ENCODE results near the gene TMEM243. TPM values are rescaled to one million over a fixed set of nuclear protein-coding genes. Genes with fewer than 3 reads are reported as not detected.

TMEM243 gene
- total RNA-seq, 1 donor = 157 TPM

DNA sequence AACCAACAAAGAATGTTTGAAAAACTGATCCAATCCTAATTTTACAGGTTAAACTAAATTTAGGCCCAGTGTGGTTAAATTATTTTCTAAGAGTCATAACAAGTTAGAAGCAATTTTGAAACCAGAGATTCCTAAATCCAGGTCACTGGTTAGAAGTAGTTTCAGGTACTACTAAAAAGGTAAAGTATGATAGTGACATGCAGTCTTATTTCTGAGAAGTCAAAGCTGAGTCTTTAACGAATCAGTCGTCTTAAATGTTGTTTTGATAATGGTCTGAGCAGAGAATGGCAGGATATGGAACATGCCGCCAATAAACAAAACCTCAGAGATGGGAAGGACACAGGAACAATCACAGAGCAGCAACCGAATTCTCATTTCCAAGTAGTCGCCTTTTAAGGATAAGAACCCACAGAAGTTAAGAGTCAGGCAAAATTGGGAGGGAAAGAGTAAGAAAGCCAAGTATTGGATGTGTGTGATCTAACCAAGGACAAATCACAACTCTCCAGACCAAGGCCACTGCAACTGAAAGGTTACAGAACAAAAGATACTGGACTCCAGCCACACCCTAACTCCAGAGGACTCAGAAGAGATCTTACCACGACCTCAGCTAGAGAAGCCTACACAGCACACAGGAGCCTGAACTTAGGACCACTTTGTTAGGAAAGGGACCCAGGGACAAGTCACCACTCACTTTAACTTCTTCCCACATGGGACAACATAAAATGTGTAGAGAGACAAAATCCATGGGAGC lies 19.7 kb downstream of the TMEM243 start:
- Histone ChIP-seq H3K4me1 (ENCODE audit: insufficient read depth, low read length) (peaks cover 6% of the 10 kb centered on the region), H3K4me3 (ENCODE audit: low read length) (no peak overlapping the region), H3K9me3 (ENCODE audit: low read depth, low read length) (peaks cover 3% of the 10 kb centered on the region), H3K27me3 (ENCODE audit: insufficient read depth, low read length) (no peaks in the 10 kb centered on the region)

DNA sequence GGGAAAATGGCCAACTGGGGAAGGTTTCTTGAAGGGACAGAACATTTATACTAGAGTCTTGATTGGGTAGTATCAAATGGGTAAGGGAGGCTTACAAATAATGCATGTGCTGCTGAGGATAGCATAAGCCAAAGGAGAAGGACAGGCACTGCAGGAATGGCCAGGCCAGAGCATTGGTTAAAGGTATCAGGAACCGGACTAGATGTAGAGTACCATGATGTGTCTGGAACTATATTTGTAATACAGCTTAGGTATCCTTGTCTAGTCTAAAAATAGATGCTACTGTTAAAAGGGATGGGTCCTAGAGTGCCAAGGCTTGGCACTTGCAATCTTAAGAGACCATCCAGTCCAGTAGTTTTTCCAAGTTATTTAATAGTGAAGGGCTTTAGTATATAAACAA lies 20.3 kb downstream of the TMEM243 start:
- Histone ChIP-seq H3K4me1 (ENCODE audit: insufficient read depth, low read length) (peaks cover 6% of the 10 kb centered on the region), H3K9me3 (ENCODE audit: low read depth, low read length) (peaks cover 3% of the 10 kb centered on the region), H3K27me3 (ENCODE audit: insufficient read depth, low read length) (no peaks in the 10 kb centered on the region), H3K4me3 (ENCODE audit: low read length) (no peak overlapping the region)

DNA sequence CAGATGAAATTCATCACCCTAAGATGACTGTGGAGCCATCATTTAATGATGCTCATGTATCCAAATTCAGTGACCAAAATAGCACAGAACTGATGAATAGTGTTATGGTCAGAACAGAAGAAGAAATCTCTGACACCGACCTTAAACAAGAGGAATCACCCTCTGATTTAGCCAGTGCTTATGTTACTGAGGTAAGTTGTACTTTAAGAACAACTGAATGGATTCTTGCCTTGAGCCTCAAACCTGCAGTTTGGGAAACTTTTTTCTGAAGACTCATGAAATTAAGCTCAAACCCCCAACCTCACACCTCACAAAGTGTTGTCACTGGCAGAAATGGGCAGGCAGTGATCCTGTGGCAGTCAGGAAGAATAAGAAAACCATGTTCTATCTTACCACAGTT lies 25.6 kb downstream of the TMEM243 start:
- no peaks in the 10 kb centered on the region for H3K27me3 ChIP-seq (ENCODE audit: insufficient read depth, low read length)
- no peaks in the 10 kb centered on the region for H3K9me3 ChIP-seq (ENCODE audit: low read depth, low read length)
- H3K4me3 ChIP-seq (ENCODE audit: low read length) = no peak overlapping the region
- no peaks in the 10 kb centered on the region for H3K4me1 ChIP-seq (ENCODE audit: insufficient read depth, low read length)

DNA sequence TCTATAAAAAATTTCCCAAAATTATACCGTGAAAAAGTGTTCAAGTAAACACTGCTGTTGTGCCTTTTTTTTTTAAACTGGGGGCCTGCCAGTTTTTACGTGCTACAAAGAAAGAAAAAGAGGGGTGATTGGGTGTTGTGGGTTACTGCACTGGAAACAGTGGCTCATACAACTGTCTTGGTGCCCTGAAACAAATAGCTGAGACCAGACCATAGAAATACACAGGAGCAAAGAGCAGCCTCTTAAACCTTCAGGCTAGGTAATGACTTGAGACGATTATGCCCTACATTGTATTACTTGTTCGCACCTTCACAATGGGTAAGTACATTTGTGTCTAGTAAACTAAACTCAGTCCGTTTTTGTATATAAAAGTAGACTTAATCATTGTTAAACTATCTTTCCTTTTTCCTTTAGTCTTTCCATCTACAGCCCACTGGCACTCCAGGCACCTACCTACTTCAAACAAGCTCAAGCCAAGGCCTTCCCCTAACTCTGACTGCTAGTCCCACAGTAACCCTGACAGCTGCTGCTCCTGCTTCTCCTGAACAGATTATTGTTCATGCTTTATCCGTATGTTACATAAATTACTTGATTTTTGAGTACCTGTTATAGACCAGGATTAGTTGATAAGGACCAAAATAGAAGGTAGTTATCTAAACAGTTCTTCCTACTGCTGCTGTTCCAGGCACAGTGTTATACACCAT lies 26.6 kb downstream of the TMEM243 start:
- Histone ChIP-seq H3K4me1 (ENCODE audit: insufficient read depth, low read length) (no peaks in the 10 kb centered on the region), H3K9me3 (ENCODE audit: low read depth, low read length) (no peaks in the 10 kb centered on the region), H3K27me3 (ENCODE audit: insufficient read depth, low read length) (no peaks in the 10 kb centered on the region), H3K4me3 (ENCODE audit: low read length) (no peak overlapping the region)

DNA sequence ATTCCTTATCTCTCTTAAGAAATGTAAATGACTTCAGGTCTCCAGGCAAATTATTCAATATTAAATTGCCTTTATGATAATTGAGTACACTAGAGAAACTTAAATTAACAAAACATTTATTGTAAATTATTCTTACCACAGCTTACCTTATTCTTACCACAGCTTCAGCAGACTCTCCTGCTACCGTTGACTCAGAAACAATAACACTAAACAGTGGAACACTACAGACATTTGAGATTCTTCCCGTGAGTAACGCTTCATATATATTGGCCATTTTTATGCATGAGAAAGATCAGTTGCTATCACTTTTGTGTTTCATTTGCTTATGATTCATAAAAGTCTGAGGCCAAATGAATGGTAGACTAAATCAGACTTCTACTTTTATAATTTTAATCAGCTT lies 28.7 kb downstream of the TMEM243 start:
- no peak overlapping the region for H3K4me3 ChIP-seq (ENCODE audit: low read length)
- H3K4me1 ChIP-seq (ENCODE audit: insufficient read depth, low read length) = no peaks in the 10 kb centered on the region
- no peaks in the 10 kb centered on the region for H3K9me3 ChIP-seq (ENCODE audit: low read depth, low read length)
- no peaks in the 10 kb centered on the region for H3K27me3 ChIP-seq (ENCODE audit: insufficient read depth, low read length)

DNA sequence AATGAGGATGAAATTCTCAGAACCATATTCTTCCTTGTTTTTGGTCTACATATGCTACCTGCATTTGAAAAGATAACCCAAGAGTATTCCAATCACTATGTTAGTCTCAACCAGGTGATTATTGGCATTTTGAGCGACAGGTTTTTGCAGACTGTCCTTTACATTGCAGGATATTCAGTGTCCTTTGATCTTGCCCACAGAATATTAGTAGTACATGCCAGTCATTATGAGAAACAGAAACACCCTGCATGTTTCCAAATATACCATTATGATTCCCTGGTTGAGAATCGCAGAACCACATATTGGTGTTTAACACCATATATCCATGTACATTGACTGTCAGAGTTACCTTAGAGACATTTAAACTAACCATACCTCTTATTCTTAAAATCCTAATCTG lies 30.6 kb downstream of the TMEM243 start:
- Histone ChIP-seq H3K4me3 (ENCODE audit: low read length) (no peak overlapping the region), H3K27me3 (ENCODE audit: insufficient read depth, low read length) (no peaks in the 10 kb centered on the region), H3K9me3 (ENCODE audit: low read depth, low read length) (no peaks in the 10 kb centered on the region), H3K4me1 (ENCODE audit: insufficient read depth, low read length) (no peaks in the 10 kb centered on the region)

DNA sequence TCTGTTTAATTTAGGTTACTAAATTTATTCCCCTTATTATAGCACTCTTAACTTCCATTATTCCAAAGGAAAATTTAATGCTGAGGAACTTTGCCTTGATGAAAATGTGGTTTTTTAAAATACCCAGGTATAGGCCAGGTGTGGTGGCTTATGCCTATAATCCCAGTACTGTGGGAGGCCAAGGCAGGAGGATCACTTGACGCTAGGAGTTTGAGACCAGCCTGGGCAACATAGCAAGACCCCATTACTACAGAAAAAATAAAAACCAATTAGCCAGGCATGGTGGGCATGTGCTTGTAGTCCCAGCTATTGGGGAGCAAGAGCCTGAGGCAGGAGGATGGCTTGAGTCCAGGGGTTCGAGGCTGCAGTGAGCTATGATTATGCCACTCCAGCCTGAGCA lies 32.4 kb downstream of the TMEM243 start:
- Histone ChIP-seq H3K4me3 (ENCODE audit: low read length) (no peak overlapping the region), H3K4me1 (ENCODE audit: insufficient read depth, low read length) (no peaks in the 10 kb centered on the region), H3K9me3 (ENCODE audit: low read depth, low read length) (no peaks in the 10 kb centered on the region), H3K27me3 (ENCODE audit: insufficient read depth, low read length) (no peaks in the 10 kb centered on the region)

DNA sequence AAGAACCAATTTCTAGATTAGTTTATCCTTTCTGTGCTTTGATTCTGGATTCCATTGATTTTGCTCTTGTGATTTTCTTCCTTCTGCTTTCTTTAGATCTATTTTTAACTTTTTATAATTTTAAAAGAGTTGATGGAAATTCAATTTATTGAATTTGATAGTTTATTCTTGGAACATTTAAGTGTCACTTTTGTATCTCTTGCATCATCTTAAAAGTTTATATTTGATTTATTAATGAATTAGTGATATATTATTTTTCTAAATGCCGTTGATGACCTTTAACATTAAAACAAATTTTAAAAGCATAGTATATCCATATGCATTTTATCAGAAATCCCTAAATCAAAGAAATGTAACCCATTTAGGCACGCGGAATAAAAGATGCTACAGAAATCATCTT lies 40.4 kb downstream of the TMEM243 start:
- H3K4me1 ChIP-seq (ENCODE audit: insufficient read depth, low read length) = no peaks in the 10 kb centered on the region
- no peaks in the 10 kb centered on the region for H3K9me3 ChIP-seq (ENCODE audit: low read depth, low read length)
- no peaks in the 10 kb centered on the region for H3K27me3 ChIP-seq (ENCODE audit: insufficient read depth, low read length)
- no peak overlapping the region for H3K4me3 ChIP-seq (ENCODE audit: low read length)

DNA sequence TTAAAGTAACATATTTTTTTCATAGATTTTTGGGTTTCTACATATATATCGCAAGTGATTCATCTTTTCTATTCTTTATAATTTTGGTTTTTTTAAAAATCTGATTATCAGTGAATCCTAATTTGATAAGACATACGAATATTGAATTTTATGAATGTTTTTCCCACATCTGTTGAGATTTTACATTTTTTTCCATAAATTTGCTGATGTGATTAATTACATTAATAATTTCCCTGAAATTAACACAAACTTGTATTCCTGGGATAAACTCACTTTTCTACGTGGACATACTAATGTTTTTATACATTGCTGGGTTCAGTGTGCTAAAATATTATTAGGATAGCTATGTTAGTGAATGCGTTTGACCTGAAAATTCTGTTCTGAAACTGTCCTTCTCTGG lies 41.2 kb downstream of the TMEM243 start:
- Histone ChIP-seq H3K9me3 (ENCODE audit: low read depth, low read length) (no peaks in the 10 kb centered on the region), H3K4me3 (ENCODE audit: low read length) (no peak overlapping the region), H3K4me1 (ENCODE audit: insufficient read depth, low read length) (no peaks in the 10 kb centered on the region), H3K27me3 (ENCODE audit: insufficient read depth, low read length) (no peaks in the 10 kb centered on the region)

DNA sequence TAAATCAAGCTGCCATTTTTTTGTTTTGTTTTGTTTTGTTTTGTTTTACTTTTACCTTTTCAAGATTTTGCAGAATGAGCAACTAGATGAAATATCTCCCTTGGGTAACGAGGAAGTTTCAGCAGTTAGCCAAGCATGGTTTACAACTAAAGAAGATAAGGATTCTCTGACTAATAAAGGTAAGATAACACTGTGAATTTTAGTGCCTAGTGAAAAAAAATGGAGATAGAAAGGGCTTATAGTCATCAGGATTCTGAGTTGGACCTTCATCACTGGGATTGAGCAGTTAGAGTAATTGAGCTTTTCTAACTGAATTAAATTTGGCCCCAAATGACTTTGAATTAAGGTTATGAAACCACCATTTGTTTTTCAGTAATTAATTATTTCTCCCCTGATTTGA lies 46.1 kb downstream of the TMEM243 start:
- Histone ChIP-seq H3K27me3 (ENCODE audit: insufficient read depth, low read length) (no peaks in the 10 kb centered on the region), H3K9me3 (ENCODE audit: low read depth, low read length) (no peaks in the 10 kb centered on the region), H3K4me3 (ENCODE audit: low read length) (no peak overlapping the region), H3K4me1 (ENCODE audit: insufficient read depth, low read length) (no peaks in the 10 kb centered on the region)

DNA sequence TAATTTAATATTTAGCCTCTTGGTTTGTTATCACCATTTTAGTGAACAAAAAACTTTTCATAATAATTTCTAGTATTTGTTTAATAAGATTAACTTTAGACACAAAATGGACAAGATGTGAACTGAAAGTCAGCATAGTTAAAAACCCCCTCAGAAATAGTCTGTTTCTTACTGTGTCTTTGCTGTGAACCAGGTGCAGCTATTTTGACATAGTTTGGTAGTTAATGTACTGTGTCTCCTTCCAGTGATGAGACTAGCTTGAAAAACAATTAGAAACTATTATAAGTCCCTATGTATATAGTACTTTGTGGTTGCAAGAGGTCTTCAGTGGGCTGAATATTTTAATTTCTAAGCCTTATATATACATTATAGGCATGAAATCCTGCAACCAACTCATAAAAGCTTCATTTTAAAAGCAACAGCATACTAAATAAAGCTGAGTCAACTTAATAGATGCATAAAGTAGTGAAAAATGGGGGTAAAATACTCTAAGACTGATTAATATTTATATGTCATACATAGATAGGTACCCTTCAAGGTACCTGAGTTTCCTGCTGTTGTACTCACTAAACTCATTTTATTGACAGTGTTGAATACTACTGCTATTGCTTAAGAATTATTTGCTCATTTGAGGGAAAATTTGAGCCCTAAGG lies 48.1 kb downstream of the TMEM243 start:
- H3K4me3 ChIP-seq (ENCODE audit: low read length) = no peak overlapping the region
- H3K4me1 ChIP-seq (ENCODE audit: insufficient read depth, low read length) = no peaks in the 10 kb centered on the region
- no peaks in the 10 kb centered on the region for H3K27me3 ChIP-seq (ENCODE audit: insufficient read depth, low read length)
- H3K9me3 ChIP-seq (ENCODE audit: low read depth, low read length) = no peaks in the 10 kb centered on the region

DNA sequence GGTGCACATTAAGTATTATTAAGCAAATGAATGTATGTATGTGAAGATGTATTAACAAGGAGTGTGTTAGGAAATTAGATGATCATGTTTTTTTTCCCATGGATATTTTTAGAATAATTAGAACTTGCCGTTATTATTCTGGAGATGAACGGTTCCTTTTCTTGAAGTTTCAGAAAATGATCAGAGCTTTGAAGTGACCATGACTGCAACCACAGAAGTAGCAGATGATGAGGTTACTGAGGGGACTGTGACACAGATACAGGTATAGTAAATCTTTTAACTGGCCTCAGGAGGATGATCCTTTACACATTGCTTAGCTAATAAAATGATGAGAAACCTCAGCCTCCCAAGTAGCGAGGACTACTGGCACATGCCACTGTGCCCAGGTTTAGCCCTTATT lies 48.7 kb downstream of the TMEM243 start:
- H3K4me3 ChIP-seq (ENCODE audit: low read length) = no peak overlapping the region
- no peaks in the 10 kb centered on the region for H3K9me3 ChIP-seq (ENCODE audit: low read depth, low read length)
- H3K4me1 ChIP-seq (ENCODE audit: insufficient read depth, low read length) = no peaks in the 10 kb centered on the region
- H3K27me3 ChIP-seq (ENCODE audit: insufficient read depth, low read length) = no peaks in the 10 kb centered on the region

DNA sequence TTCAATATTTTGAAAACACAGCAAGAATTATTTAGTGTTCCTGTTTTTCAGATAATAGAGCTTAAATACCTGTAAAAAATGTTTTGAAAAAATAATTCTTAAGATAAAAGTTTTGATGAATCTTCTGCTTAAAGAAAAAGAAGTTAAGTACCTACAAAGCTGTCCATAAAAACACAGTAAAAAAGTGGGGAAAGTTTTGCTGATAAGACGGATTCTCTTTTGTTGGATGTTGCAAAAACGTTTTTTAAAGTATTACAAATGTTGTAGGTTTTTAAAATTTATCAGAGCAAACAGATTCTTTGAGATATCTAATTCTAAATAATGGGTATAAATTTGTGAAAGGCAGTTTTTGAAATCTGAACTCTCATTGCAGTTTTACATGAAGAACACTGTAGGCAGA lies 55.1 kb downstream of the TMEM243 start:
- no peaks in the 10 kb centered on the region for H3K9me3 ChIP-seq (ENCODE audit: low read depth, low read length)
- no peaks in the 10 kb centered on the region for H3K27me3 ChIP-seq (ENCODE audit: insufficient read depth, low read length)
- H3K4me1 ChIP-seq (ENCODE audit: insufficient read depth, low read length) = no peaks in the 10 kb centered on the region
- H3K4me3 ChIP-seq (ENCODE audit: low read length) = no peak overlapping the region

DNA sequence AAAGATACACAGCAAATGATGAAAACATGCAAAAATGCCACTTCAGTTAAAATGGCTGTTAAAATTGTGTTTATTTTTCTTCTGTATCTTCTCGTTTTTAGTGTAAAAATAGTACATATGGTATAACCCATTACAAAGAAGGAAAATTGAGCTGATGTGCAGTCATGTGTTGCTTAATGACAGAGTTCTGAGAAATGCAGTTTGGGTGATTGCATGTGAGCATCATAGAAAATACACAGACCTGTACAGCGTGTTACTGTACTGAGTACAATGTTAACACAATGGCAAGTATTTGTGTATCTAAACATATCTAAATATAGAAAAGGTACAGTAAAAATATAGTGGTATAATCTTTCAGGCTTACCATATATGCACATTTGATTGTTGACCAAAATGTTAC lies 60.0 kb downstream of the TMEM243 start:
- Histone ChIP-seq H3K9me3 (ENCODE audit: low read depth, low read length) (no peaks in the 10 kb centered on the region), H3K4me1 (ENCODE audit: insufficient read depth, low read length) (peaks cover under 1% of the 10 kb centered on the region), H3K4me3 (ENCODE audit: low read length) (no peak overlapping the region), H3K27me3 (ENCODE audit: insufficient read depth, low read length) (no peaks in the 10 kb centered on the region)

DNA sequence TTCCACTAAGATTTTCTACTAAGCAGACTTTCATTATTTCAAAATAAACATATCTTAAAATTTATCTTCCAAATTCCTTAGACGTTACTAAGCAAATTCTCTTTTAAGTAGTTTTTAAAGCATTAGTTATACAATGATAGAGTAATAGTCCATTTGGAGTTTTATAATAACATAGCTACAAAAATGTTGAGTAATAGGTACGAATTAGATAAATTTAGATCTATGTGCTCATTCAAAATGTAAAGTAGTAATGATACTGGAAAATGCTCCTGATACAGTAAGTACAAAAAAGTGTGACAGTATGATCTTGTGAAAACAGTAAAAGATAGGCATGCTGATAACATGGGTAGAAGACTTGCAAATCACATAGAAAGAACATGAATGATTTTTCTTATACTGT lies 62.8 kb downstream of the TMEM243 start:
- no peaks in the 10 kb centered on the region for H3K27me3 ChIP-seq (ENCODE audit: insufficient read depth, low read length)
- H3K9me3 ChIP-seq (ENCODE audit: low read depth, low read length) = no peaks in the 10 kb centered on the region
- H3K4me1 ChIP-seq (ENCODE audit: insufficient read depth, low read length) = peaks cover 8% of the 10 kb centered on the region
- no peak overlapping the region for H3K4me3 ChIP-seq (ENCODE audit: low read length)
